NCI-H2171 (cell line): ENCODE measurements around the gene PARD6B.
"Not testable (repeated sequence)": the region's sequence is repeated elsewhere in the genome, so short reads cannot be mapped to it uniquely, and the experiment has no call there.

Experiments
- DNase-seq: peaks from one replicate; lab custom pipeline; 2025; lab: John Stamatoyannopoulos, UW

PARD6B gene

GRCh38 chr20:50731055-50731929 lies at the start of gene PARD6B:
Gene PARD6B (plus strand): TSS chr20:50731580. CDS start chr20:50731787, 207 bp downstream.
- peak; percentile 99 for DNase-seq

DNA sequence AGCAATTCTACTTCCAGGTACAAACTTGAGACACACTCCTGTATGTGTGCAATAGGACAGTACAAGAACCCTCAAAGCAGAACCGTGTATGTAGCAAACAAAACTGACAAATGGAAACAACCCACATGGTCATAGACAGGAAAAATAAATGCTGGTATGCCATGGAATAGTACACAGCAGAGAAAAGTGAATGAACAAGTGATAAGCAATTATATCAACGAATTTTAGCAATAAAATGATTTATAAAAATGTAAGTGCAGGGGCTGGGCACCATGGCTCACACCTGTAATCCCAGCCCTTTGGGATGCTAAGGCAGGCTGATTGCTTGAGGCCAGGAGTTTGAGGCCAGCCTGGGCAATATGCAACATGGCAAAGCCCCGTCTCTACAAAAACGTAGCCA lies 49.3 kb upstream of the PARD6B start:
- DNase-seq: no peak

DNA sequence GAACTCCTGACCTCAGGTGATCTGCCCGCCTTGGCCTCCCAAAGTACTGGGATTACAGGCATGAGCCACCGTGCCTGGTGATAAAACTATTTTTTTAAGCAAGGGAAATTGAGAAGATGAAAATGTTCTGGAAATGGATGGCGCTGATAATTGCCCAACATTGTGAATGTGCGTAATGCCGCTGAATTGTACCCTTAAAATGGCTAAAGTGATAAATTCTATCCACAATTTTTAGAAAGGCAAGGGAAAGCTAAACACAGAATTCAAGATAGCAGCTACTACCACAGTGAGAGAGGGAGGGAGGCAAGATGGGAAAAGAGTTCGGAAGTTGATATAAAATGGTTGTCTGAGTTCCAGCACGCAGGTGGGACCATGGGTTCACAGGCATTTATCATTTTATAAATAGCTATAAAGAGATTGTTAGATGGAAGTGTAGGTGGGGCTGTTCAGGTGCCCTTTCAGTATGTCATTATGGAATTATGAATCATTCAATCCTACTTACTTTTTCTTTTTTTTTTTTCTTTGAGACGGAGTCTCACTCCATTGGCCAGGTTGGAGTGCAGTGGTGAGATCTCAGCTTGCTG lies 48.3 kb upstream of the PARD6B start:
- no peak for DNase-seq

GRCh38 chr20:50683570-50683969 lies 47.8 kb upstream of the PARD6B start:
- DNase-seq: no peak

GRCh38 chr20:50686821-50687220 lies 44.6 kb upstream of the PARD6B start:
- no peak for DNase-seq

DNA sequence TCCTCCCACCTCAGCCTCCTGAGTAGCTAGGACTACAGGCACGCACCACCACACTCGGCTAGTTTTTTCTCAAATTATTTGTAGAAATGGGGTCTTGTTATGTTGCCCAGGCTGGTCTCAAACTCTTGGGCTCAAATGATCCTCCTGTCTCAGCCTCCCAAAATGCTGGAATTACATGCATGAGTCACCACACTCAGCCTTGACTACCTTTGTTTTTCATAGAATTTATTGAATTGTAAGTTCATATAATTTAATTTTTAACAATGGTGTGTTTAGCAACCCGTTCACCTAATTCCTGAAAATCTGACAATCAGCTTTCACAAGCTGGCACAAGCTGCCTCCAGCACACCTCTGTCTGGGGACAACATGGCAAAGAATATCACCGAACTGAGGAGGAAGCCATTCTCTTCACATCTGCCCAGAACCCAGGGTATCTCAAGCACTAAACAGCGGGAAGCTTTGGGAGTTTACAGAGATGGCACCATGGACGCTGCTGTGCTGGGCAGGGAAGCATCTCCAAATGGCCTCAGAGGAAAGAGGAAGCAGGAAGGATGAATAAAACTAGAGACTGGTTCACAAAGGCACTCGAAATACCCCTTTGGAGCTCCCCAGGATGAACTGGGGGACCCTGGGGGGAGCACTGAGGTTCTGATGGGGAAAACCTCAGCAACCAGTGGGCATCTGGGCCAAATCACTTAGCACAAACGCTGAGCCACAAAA lies 43.0 kb upstream of the PARD6B start:
- no peak for DNase-seq

GRCh38 chr20:50689864-50690649 lies 41.3 kb upstream of the PARD6B start:
- peak; percentile 39 for DNase-seq

GRCh38 chr20:50690650-50691572 lies 40.5 kb upstream of the PARD6B start, which contains the start of gene RIPOR3:
Gene RIPOR3 (minus strand): TSS chr20:50691542. CDS start chr20:50691128, 414 bp downstream.
- no peak for DNase-seq

DNA sequence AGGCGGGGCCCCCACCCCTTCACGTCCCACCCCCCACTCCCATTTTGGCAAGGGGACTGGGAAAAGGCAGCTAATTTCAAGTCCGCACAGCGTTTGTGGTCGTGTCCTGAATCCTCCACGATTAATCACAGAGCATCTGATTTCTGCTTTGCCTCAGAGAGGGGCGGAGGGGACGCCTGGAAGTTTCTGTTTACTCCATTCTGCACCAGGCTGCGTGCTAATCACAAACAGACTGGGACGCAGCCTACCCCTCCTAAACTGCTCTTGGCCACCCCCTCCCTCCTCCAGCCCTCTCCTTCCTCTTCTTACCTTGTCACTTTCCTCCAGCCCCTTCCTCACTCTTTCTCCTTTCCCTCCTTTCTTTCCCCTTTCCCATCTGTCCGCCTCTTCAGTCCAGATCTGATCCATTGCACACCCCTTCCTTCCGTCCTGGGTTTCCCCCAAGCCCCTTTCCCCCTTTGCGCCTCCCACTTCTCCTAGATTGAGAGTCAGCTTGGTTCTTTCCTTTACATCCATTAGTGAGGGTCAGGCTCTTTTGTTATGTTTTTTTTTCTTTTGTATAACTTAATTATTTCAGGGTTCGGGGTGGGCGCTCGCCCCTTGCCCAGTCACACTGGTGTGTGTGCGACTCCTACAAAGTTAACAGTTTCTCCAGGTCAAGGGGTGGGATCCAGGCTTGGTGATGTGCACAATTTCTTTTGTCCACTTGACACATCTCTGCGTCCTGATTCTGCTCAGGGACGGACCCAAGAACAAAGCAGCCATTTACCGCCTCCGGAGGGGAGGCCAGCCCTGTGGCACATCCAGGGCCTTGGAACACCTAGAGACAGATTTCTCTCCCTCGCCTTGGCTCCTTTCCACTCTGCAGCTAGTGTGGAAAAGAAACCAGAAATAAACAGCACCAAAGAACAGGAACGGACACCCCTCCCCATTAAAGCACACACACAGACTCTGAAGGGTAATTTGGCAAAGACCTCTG lies 39.5 kb upstream of the PARD6B start:
- no peak for DNase-seq

GRCh38 chr20:50692552-50692933 lies 38.8 kb upstream of the PARD6B start:
- no peak for DNase-seq

DNA sequence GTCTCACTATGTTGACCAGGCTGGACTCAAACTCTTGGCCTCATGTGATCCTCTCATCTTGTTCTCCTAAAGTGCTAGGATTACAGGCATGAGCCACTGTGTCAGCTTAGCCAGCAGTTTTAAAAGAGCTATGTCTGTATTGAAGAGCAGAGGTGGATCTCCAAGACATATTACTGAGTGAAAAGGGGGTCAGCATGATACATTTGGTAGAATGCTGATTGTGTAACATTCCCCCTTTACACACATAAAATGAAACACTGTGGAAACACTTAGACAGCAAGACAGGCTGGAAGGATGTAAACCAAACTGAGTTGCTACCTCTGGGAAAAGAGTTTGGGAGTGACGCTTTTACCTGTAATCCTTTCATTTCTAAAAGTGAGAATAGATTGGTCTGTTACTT lies 38.4 kb upstream of the PARD6B start:
- no peak for DNase-seq

DNA sequence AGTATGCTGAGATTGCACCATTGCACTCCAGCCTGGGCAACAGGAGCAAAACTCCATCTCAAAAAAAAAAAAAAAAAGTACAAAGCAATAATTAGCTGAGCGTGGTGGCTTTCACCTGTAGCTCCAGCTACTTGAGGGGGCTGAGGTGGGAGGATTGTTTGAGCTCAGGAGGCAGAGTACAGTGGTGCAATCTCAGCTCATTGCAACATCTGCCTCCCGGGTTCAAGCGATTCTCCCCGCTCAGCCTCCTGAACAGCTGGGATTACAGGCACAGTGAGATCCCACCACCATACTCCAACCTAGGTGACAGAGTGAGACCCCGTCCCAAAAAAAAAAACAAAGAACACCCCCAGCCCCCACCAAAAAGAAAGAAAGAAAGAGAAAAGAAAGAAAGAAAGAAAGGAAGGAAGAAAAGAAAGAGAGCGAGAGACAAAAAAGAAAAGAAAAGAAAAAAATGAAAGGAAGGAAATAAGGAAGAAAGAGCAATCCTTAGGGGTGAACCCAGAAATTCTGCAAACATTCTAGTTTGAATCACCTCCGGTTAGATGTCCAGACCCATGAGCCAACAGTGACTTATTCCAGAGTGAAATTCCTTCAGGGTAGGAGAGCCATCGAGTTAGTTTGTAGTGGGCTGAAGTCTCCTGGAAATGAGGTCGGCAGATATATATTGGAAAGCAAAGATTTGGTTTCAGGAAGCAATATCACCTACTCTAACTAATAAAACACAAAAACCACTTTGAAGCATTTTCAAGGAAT lies 36.8 kb upstream of the PARD6B start:
- no peak for DNase-seq

DNA sequence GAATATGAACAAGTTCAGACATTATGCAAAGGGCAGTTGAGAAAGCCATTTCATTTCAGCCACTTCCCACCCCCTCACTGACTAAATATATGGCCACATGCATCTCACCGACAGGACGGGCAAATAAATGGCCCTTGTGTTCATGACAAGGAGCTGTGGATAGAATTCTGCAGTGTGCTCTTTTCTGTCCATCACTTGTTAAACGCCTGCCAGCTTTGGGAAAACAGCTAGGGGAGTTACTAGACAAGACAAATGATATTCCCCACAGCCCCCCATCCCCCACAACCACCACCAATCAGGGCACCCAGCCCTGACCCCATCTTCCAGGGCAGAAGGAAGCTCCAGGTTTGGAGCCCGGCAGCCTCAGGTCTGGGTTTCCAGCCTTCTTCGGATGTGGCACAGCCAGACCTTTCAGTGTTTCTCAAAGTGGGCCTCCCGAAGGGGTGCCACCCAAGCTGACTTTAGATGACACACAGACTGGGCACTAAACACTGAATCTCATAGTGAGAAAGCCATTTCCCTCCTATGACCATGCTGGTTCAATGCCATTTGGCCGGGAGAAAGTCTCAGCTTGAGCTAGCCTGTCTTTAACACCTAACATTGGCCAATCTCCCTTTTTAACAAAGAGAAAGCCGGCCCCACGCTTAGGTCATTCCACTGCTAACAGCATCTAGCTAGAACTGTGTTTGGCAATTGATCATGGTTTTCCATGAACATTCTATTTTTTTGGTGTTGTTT lies 36.1 kb upstream of the PARD6B start:
- DNase-seq: no peak

DNA sequence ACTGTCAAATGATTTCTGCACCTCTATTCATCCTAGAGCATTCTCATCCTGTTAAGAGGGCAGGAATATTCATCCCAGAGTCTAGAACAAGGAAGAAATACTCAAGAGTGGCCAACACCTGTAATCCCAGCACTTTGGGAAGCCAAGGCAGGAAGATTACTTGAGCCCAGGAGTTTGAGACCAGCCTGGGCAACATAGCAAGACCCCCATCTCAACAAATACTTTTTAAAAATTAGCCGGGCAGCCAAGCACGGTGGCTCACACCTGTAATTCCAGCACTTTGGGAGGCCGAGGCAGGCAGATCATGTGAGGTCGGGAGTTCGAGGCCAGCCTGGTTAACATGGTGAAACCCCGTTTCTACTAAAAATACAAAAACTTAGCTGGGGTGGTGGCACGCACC lies 33.1 kb upstream of the PARD6B start:
- not testable (repeated sequence) for DNase-seq

- DNase-seq: no peak
These were observed 31.7 kb upstream of the PARD6B start for GRCh38 chr20:50699688-50700087.

DNA sequence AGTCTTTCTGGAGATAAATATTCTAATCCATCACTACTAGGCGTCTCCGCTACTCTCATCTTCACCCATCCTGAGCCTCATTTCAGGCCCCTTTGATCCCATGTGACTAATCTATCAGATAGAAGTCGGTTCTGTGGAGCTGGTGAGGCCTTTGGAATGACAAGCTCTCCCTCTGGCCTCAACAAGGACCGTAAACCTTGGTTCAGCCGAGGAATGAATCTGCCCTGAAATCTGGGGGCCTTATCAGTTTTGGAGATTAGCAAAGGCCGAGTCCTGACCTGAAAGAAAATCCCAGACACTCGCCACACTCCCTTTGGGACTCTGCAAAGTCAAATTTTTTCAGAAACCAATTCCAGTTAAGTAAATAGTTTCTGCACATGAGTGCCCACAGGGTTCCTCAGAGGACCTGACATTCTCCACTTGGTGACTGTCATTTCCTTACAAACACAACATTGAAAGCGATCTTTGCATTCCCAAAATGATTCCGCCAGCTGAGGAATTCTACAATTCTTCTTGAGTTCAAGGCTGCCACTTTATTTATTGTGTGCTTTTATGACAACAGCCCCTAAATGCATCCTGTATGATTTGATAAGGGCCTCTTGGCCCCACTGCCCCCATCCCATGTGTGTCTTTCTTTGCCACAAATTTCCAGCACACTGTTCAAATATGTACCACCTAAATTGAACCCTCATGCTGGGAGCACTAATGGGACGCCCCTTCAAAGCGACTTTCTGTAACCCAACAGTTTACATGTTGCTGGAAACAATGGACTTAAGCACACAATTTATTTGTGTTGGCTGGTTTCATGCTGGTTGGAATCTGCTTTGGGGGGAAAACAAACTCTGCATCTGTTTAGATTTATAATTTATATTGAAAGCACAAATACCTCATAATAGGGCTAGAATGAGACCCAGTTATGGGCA lies 30.1 kb upstream of the PARD6B start:
- DNase-seq: no peak
